Lower lobe of right lung (tissue), 2 donors: Measurements from ENCODE around the gene TRIM9. TPM values are rescaled to one million over a fixed set of nuclear protein-coding genes. Genes with fewer than 3 reads are reported as not detected.
A peak's percentile ranks its signal among the peaks of the same experiment; 100 is the strongest.

Experiments used
- ATAC-seq, 2 donors: fragments of 200-7000 bp; cut with Tn5 transposase; one replicate each; pipeline ENCODE4 v1.9.1; 2020 to 2022; ENCODE audit warnings: mild to moderate bottlenecking in 2 of 2, moderate library complexity in 2 of 2
- DNase-seq: peaks from one replicate; pipeline ENCODE4 v3.0.0-alpha.2; 2020
- H3K27ac ChIP-seq: fragments of 200-600 bp; one replicate; pipeline ENCODE4 v1.8.0; 2022
- H3K27me3 ChIP-seq: fragments of 200-600 bp; one replicate; pipeline ENCODE4 v1.8.0; 2022; ENCODE audit warnings: low read depth
- H3K36me3 ChIP-seq: fragments of 200-600 bp; one replicate; pipeline ENCODE4 v1.8.0; 2022; ENCODE audit warnings: mild to moderate bottlenecking
- H3K4me1 ChIP-seq: fragments of 200-600 bp; one replicate; pipeline ENCODE4 v1.8.0; 2022
- H3K4me3 ChIP-seq: fragments of 200-600 bp; one replicate; pipeline ENCODE4 v1.8.0; 2022; ENCODE audit warnings: mild to moderate bottlenecking
- H3K9me3 ChIP-seq: fragments of 200-600 bp; one replicate; pipeline ENCODE4 v1.8.0; 2022
- CTCF ChIP-seq: fragments of 200-600 bp; IDR thresholded peaks from one replicate; pipeline ENCODE4 v1.8.0; 2022; ENCODE audit warnings: antibody characterized with exemption, mild to moderate bottlenecking
- intact Hi-C: fragments of 100-400 bp; cut with DNase I; formaldehyde crosslinking; loops from one replicate; pipeline ENCODE4 v1.11.0; 2022
- long read RNA-seq: library from polyadenylated mRNA; unstranded; transcript quantifications from one replicate; pipeline ENCODE4 v2.0.0, GENCODE V29; 2021
- total RNA-seq: library from RNA; stranded (reverse); fragmentation: NEBNext Ultra II Directional; extraction: Animal tissue kit (Norgen Biotek cat#: 25700); gene quantifications from one replicate; pipeline ENCODE4 v1.2.1, GENCODE V29; 2021
- donor health status: DM: no; HTN: yes; CAD: no; lungs with severe emphysema.

Gene TRIM9
- total RNA-seq, result 0.92 TPM
- long read RNA-seq, result 0 reads

- H3K9me3 ChIP-seq, result no peaks in the 10 kb centered on the region
- H3K4me3 ChIP-seq, result peak within 1 kb of the TSS; percentile 67
- intact Hi-C loops, result no loop called here
- TF ChIP-seq CTCF, result no peak
- H3K36me3 ChIP-seq, result no peaks in the 10 kb centered on the region
- ATAC-seq, result peak; percentile 99
- H3K27me3 ChIP-seq, result peaks cover 26% of the 10 kb centered on the region
- peak within 1 kb of the TSS; percentile 32 for H3K27ac ChIP-seq
- DNase-seq, result peak; percentile 93
- peaks cover 24% of the 10 kb centered on the region for H3K4me1 ChIP-seq
These were observed at the start of gene TRIM9 for GRCh38 chr14:51094901-51095853. TRIM9 (minus strand) TSS chr14:51095105; CDS start chr14:51094939, 166 bp downstream.

GRCh38 chr14:51140856-51141255 is 46.0 kb upstream of the TRIM9 start:
- intact Hi-C loops, result no loop called here
- Histone ChIP-seq H3K27me3 (no peaks in the 10 kb centered on the region), H3K4me1 (no peaks in the 10 kb centered on the region), H3K9me3 (no peaks in the 10 kb centered on the region), H3K4me3 (no peak overlapping the region), H3K36me3 (no peaks in the 10 kb centered on the region), H3K27ac (no peak overlapping the region)
- ATAC-seq (no peak), DNase-seq (no peak)
- no peak for TF ChIP-seq CTCF

- H3K27me3 ChIP-seq, result no peaks in the 10 kb centered on the region
- no peaks in the 10 kb centered on the region for H3K36me3 ChIP-seq
- H3K27ac ChIP-seq, result no peak overlapping the region
- H3K4me3 ChIP-seq, result no peak overlapping the region
- TF ChIP-seq CTCF, result no peak
- intact Hi-C loops, result no loop called here
- DNase-seq (no peak), ATAC-seq (no peak)
- H3K9me3 ChIP-seq, result no peaks in the 10 kb centered on the region
- no peaks in the 10 kb centered on the region for H3K4me1 ChIP-seq
These were observed 45.4 kb upstream of the TRIM9 start for GRCh38 chr14:51140338-51140737.

GRCh38 chr14:51139121-51139681 is 44.3 kb upstream of the TRIM9 start:
- intact Hi-C loops, result no loop called here
- Histone ChIP-seq H3K27me3 (no peaks in the 10 kb centered on the region), H3K4me1 (no peaks in the 10 kb centered on the region), H3K36me3 (no peaks in the 10 kb centered on the region), H3K27ac (no peak overlapping the region), H3K4me3 (no peak overlapping the region), H3K9me3 (no peaks in the 10 kb centered on the region)
- DNase-seq, result no peak
- no peak for TF ChIP-seq CTCF
- peak in 1 of 2 donors; percentile 14 for ATAC-seq

GRCh38 chr14:51138404-51139103 is 43.6 kb upstream of the TRIM9 start:
- H3K36me3 ChIP-seq, result no peaks in the 10 kb centered on the region

More at GRCh38 chr14:51138404-51139103, 43.6 kb upstream of the TRIM9 start:
- DNase-seq (no peak), ATAC-seq (no peak)
- Histone ChIP-seq H3K27ac (no peak overlapping the region), H3K4me1 (no peaks in the 10 kb centered on the region), H3K9me3 (no peaks in the 10 kb centered on the region), H3K4me3 (no peak overlapping the region), H3K27me3 (no peaks in the 10 kb centered on the region)
- TF ChIP-seq CTCF, result no peak
- intact Hi-C loops, result no loop called here
